Measurements from ENCODE around the gene ZNF692.
"Not testable (repeated sequence)": the region's sequence is repeated elsewhere in the genome, so short reads cannot be mapped to it uniquely, and the experiment has no call there.

Gene ZNF692

DNA sequence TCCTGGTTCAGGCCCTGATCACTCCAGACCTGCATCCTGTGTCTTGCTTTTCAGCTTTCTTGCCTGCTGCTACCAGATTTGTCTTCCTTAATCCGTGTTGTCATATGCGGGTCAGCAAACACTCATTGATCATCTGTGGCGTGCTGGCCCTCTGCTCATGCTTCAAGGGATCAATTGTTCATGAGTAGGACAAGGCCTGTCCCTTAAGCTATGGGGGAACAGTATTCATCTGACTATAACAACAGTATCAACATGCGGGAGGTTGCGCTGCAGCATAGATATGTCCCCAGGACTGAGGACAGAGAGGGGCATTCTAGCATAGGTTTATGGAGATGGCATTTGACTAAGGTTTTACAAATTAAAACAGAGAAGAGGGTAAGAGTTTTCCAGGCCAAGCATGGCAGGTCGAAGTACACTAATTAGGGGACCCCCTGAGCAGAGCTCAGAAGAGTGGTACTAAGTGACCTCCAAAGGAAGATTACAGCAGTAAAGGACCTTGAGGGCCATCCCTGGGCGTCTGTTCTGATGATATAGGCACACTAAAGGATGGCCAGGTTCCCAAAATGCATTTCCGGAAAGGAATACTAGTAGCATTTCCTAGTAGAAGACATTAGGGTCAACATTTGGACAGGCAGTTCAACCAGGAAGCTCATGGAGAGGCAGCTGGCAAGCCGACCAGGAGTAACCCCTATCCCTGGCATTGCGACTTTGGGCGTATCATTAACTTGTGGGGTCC is 21.7 kb downstream of the ZNF692 start:
- Histone ChIP-seq H3K9me3 (ENCODE audit: control insufficient read depth, insufficient read depth, low read depth, low read length) (no peaks in the 10 kb centered on the region), H3K4me3 (ENCODE audit: low read depth, low read length) (peak overlapping the region; percentile 76), H3K4me1 (ENCODE audit: control insufficient read depth, insufficient read depth, low read length) (peaks cover 8% of the 10 kb centered on the region; the same call in 1 of the 2 replicates), H3K27ac (ENCODE audit: low read depth, low read length) (no peak overlapping the region), H3K9ac (ENCODE audit: low read length) (peak overlapping the region; percentile 61), H3K27me3 (ENCODE audit: control insufficient read depth, insufficient read depth, low read length) (peaks cover 8% of the 10 kb centered on the region; the same call in 1 of the 2 replicates), H3K36me3 (ENCODE audit: control insufficient read depth, insufficient read depth, low read length) (no peaks in the 10 kb centered on the region)

DNA sequence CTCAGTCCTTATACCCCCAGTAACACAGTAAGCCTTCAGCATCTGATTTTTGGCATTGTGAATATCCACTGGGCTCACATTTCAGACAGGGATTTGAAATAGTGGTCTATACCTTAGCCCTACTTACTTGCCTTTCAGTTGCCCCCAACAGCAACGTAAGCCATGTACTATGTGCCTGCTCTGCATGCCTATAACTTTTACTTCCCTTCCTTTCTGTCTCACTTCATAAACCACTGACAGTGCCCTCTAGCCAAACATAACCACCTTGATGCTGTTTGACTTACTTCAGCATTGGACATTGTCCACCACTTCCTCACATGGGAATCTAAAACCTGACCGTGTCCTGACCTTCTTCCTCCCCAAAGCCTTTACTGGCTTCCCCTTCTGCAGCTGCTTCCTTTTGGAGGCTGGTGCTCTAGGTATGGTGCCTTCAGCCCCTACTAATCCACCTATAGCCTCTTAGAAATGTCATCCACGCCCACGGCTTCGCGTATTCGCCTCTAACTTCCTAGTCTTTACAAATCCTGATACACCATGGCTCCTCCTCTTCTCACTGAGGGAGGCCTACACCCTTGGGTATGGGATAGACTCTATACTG is 24.4 kb downstream of the ZNF692 start:
- Histone ChIP-seq H3K27me3 (ENCODE audit: control insufficient read depth, insufficient read depth, low read length) (peaks cover 8% of the 10 kb centered on the region; the same call in 1 of the 2 replicates), H3K9ac (ENCODE audit: low read length) (no peak overlapping the region), H3K36me3 (ENCODE audit: control insufficient read depth, insufficient read depth, low read length) (no peaks in the 10 kb centered on the region), H3K9me3 (ENCODE audit: control insufficient read depth, insufficient read depth, low read depth, low read length) (no peaks in the 10 kb centered on the region), H3K4me3 (ENCODE audit: low read depth, low read length) (no peak overlapping the region), H3K4me1 (ENCODE audit: control insufficient read depth, insufficient read depth, low read length) (peaks cover 3% of the 10 kb centered on the region; the same call in 1 of the 2 replicates), H3K27ac (ENCODE audit: low read depth, low read length) (no peak overlapping the region)

GRCh38 chr1:248831842-248832241 is 27.0 kb downstream of the ZNF692 start:
- H3K9me3 ChIP-seq (ENCODE audit: control insufficient read depth, insufficient read depth, low read depth, low read length), result no peaks in the 10 kb centered on the region
- no peak overlapping the region for H3K9ac ChIP-seq (ENCODE audit: low read length)
- peaks cover 8% of the 10 kb centered on the region; the same call in 1 of the 2 replicates for H3K27me3 ChIP-seq (ENCODE audit: control insufficient read depth, insufficient read depth, low read length)
- no peak overlapping the region for H3K4me3 ChIP-seq (ENCODE audit: low read depth, low read length)
- 0 out of 2 replicates have a peak, but pooled peaks cover under 1% of the 10 kb centered on the region for H3K4me1 ChIP-seq (ENCODE audit: control insufficient read depth, insufficient read depth, low read length)
- no peaks in the 10 kb centered on the region for H3K36me3 ChIP-seq (ENCODE audit: control insufficient read depth, insufficient read depth, low read length)
- no peak overlapping the region for H3K27ac ChIP-seq (ENCODE audit: low read depth, low read length)

DNA sequence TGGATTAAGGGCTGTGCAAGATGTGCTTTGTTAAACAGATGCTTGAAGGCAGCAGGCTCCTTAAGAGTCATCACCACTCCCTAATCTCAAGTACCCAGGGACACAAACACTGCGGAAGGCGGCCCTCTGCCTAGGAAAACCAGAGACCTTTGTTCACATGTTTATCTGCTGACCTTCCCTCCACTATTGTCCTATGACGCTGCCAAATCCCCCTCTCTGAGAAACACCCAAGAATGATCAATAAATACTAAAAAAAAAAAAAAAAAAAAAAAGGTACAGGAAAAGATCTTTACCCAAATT is 28.2 kb downstream of the ZNF692 start:
- not testable (repeated sequence) for H3K4me3 ChIP-seq (ENCODE audit: low read depth, low read length); H3K27me3 ChIP-seq (ENCODE audit: control insufficient read depth, insufficient read depth, low read length); H3K4me1 ChIP-seq (ENCODE audit: control insufficient read depth, insufficient read depth, low read length); H3K27ac ChIP-seq (ENCODE audit: low read depth, low read length); H3K9ac ChIP-seq (ENCODE audit: low read length); H3K9me3 ChIP-seq (ENCODE audit: control insufficient read depth, insufficient read depth, low read depth, low read length); H3K36me3 ChIP-seq (ENCODE audit: control insufficient read depth, insufficient read depth, low read length)

- Histone ChIP-seq H3K4me3 (ENCODE audit: low read depth, low read length) (no peak overlapping the region), H3K9ac (ENCODE audit: low read length) (no peak overlapping the region), H3K27me3 (ENCODE audit: control insufficient read depth, insufficient read depth, low read length) (no peaks in the 10 kb centered on the region; the same call in 1 of the 2 replicates), H3K9me3 (ENCODE audit: control insufficient read depth, insufficient read depth, low read depth, low read length) (no peaks in the 10 kb centered on the region), H3K4me1 (ENCODE audit: control insufficient read depth, insufficient read depth, low read length) (peaks cover 11% of the 10 kb centered on the region), H3K36me3 (ENCODE audit: control insufficient read depth, insufficient read depth, low read length) (peaks cover 10% of the 10 kb centered on the region), H3K27ac (ENCODE audit: low read depth, low read length) (no peak overlapping the region)
These were observed 30.0 kb downstream of the ZNF692 start for GRCh38 chr1:248828845-248829244.

GRCh38 chr1:248825909-248826760 is 32.8 kb downstream of the ZNF692 start, which contains the start of gene SH3BP5L:
Gene SH3BP5L, minus strand, starts transcription at chr1:248825915. Its CDS starts 980 bp downstream, at chr1:248824935.
- H3K27ac ChIP-seq (ENCODE audit: low read depth, low read length), result peak within 1 kb of the TSS; percentile 100
- peak within 1 kb of the TSS; percentile 95 for H3K4me3 ChIP-seq (ENCODE audit: low read depth, low read length)
- H3K27me3 ChIP-seq (ENCODE audit: control insufficient read depth, insufficient read depth, low read length), result no peaks in the 10 kb centered on the region
- H3K4me1 ChIP-seq (ENCODE audit: control insufficient read depth, insufficient read depth, low read length), result peaks cover 19% of the 10 kb centered on the region
- H3K9me3 ChIP-seq (ENCODE audit: control insufficient read depth, insufficient read depth, low read depth, low read length), result no peaks in the 10 kb centered on the region
- peaks cover 31% of the 10 kb centered on the region for H3K36me3 ChIP-seq (ENCODE audit: control insufficient read depth, insufficient read depth, low read length)
- peak within 1 kb of the TSS; percentile 96 for H3K9ac ChIP-seq (ENCODE audit: low read length)

DNA sequence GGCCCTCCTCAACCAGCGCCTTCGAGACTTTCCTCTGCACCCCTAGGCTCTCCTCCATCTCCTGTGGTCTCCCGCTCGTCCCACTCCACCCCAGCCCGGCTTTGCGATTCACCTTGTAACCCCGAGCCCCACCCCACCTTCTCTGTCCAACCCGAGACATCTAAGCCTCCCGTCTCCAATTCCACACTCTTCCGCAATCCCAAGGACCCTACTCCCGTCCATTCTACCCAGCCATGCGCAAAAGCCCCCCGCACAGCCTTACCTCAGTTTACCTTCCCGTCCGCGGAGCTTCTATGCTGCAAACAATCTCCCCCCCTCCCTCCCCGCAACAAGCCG is 33.3 kb downstream of the ZNF692 start:
- Histone ChIP-seq H3K9me3 (ENCODE audit: control insufficient read depth, insufficient read depth, low read depth, low read length) (no peaks in the 10 kb centered on the region), H3K36me3 (ENCODE audit: control insufficient read depth, insufficient read depth, low read length) (peaks cover 37% of the 10 kb centered on the region), H3K4me3 (ENCODE audit: low read depth, low read length) (peak overlapping the region; percentile 95), H3K27me3 (ENCODE audit: control insufficient read depth, insufficient read depth, low read length) (no peaks in the 10 kb centered on the region), H3K4me1 (ENCODE audit: control insufficient read depth, insufficient read depth, low read length) (peaks cover 24% of the 10 kb centered on the region), H3K27ac (ENCODE audit: low read depth, low read length) (peak overlapping the region; percentile 100; the same call in 1 of the 2 replicates), H3K9ac (ENCODE audit: low read length) (peak overlapping the region; percentile 96)

DNA sequence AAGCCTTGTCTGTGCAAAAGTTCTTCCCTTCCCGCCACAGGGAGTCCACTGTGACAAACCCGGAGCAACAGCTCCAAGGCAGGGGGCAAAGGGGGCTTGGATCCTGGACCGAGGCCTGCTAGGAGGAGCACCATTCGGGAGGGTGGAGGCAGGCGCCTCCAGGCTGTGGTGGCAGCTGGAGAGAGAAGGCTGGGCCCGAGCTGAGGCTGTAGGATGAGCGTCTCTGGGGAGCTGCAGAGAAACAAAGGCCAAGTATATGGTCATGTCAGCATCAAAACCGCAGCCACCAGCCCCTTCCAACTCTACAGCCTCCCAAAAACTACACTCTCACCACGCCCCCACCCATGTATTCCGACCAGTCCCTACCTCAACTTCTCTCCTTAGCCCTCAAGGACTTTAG is 33.7 kb downstream of the ZNF692 start:
- Histone ChIP-seq H3K36me3 (ENCODE audit: control insufficient read depth, insufficient read depth, low read length) (peaks cover 41% of the 10 kb centered on the region), H3K9ac (ENCODE audit: low read length) (peak overlapping the region; percentile 96), H3K27ac (ENCODE audit: low read depth, low read length) (0 out of 2 replicates have a peak overlapping the region, but pooled peaks have one; percentile 24), H3K4me1 (ENCODE audit: control insufficient read depth, insufficient read depth, low read length) (peaks cover 24% of the 10 kb centered on the region), H3K27me3 (ENCODE audit: control insufficient read depth, insufficient read depth, low read length) (no peaks in the 10 kb centered on the region), H3K9me3 (ENCODE audit: control insufficient read depth, insufficient read depth, low read depth, low read length) (no peaks in the 10 kb centered on the region), H3K4me3 (ENCODE audit: low read depth, low read length) (peak overlapping the region; percentile 95)

GRCh38 chr1:248824701-248825100 is 34.2 kb downstream of the ZNF692 start:
- Histone ChIP-seq H3K4me3 (ENCODE audit: low read depth, low read length) (peak overlapping the region; percentile 95), H3K9ac (ENCODE audit: low read length) (peak overlapping the region; percentile 96), H3K36me3 (ENCODE audit: control insufficient read depth, insufficient read depth, low read length) (peaks cover 44% of the 10 kb centered on the region), H3K4me1 (ENCODE audit: control insufficient read depth, insufficient read depth, low read length) (peaks cover 24% of the 10 kb centered on the region), H3K9me3 (ENCODE audit: control insufficient read depth, insufficient read depth, low read depth, low read length) (no peaks in the 10 kb centered on the region), H3K27ac (ENCODE audit: low read depth, low read length) (no peak overlapping the region), H3K27me3 (ENCODE audit: control insufficient read depth, insufficient read depth, low read length) (no peaks in the 10 kb centered on the region)

- Histone ChIP-seq H3K4me1 (ENCODE audit: control insufficient read depth, insufficient read depth, low read length) (peaks cover 24% of the 10 kb centered on the region), H3K27me3 (ENCODE audit: control insufficient read depth, insufficient read depth, low read length) (no peaks in the 10 kb centered on the region), H3K9me3 (ENCODE audit: control insufficient read depth, insufficient read depth, low read depth, low read length) (no peaks in the 10 kb centered on the region), H3K27ac (ENCODE audit: low read depth, low read length) (no peak overlapping the region), H3K36me3 (ENCODE audit: control insufficient read depth, insufficient read depth, low read length) (peaks cover 44% of the 10 kb centered on the region), H3K4me3 (ENCODE audit: low read depth, low read length) (0 out of 2 replicates have a peak overlapping the region, but pooled peaks have one; percentile 95), H3K9ac (ENCODE audit: low read length) (peak overlapping the region; percentile 9)
These were observed 34.6 kb downstream of the ZNF692 start for GRCh38 chr1:248824301-248824700.

Measured in HUES6 (cell line).